Stomach (tissue), 4 donors: ENCODE results near the gene MRGPRE.

Source experiments
- POLR2A ChIP-seq, 4 donors: fragments of 450-650 bp; IDR thresholded peaks; one replicate each; pipeline ENCODE4 v1.6.1; 2016; ENCODE audit warnings: antibody characterized with exemption in 4 of 4, control low read depth in 2 of 4, mild to moderate bottlenecking in 1 of 4, moderate library complexity in 1 of 4
- POLR2AphosphoS5 ChIP-seq, 3 donors: sonication (generic); formaldehyde crosslinking; IDR thresholded peaks; one replicate each; pipeline ENCODE4 v1.6.1; 2016; ENCODE audit warnings: antibody characterized with exemption in 3 of 3
- TF ChIP-seq, protein P1 (sequence below), 7 experiments: fragments of 450-650 bp in 4 of 7; fragments of 200-600 bp in 3 of 7; sonication (generic) in 3 of 7; IDR thresholded peaks; one replicate each; pipeline ENCODE4 v1.5.1; 2016 to 2019; ENCODE audit warnings: antibody characterized with exemption in 7 of 7, control low read depth in 2 of 7, mild to moderate bottlenecking in 1 of 7

DNA sequence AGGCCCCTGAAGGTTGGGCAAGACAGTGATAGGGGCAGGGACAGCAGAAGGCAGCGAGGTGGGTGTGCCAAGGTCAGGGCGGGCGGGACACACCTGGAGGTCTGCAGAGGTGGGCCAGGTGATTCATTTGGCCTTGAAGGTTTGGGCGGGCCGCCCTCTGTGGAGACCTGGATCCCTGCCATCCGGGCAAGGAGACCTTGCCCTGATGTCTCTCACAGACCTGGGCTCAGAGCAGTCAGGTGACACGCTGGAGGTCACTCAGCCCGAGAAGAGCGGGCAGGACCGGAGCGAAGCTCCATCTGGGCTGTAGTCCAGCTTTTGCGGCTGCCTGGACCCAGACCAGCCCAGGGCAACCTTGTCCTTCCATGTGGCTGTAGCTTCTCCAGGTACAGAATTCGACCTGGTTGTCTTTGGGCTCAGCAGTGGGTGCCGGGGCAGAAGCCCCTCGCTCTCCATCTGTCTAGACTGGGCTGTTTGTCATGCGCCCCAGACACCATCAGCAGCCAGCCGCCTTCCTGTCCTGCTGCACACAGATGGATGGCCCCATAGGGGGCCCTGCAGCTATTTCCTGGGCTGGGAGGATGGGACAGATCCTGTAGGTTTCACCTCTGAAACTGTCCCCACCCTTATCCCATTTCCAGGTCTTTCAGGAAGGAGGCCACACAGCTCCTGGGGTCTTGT is 16.7 kb downstream of the MRGPRE start:
- TF ChIP-seq, protein P1, sequence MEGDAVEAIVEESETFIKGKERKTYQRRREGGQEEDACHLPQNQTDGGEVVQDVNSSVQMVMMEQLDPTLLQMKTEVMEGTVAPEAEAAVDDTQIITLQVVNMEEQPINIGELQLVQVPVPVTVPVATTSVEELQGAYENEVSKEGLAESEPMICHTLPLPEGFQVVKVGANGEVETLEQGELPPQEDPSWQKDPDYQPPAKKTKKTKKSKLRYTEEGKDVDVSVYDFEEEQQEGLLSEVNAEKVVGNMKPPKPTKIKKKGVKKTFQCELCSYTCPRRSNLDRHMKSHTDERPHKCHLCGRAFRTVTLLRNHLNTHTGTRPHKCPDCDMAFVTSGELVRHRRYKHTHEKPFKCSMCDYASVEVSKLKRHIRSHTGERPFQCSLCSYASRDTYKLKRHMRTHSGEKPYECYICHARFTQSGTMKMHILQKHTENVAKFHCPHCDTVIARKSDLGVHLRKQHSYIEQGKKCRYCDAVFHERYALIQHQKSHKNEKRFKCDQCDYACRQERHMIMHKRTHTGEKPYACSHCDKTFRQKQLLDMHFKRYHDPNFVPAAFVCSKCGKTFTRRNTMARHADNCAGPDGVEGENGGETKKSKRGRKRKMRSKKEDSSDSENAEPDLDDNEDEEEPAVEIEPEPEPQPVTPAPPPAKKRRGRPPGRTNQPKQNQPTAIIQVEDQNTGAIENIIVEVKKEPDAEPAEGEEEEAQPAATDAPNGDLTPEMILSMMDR (IDR thresholded peaks at IDR 0.05) = no peak
- TF ChIP-seq POLR2AphosphoS5 (IDR thresholded peaks at IDR 0.05) (no peak), POLR2A (IDR thresholded peaks at IDR 0.05) (no peak)
